ENCODE data around the gene CHKA.

DNA sequence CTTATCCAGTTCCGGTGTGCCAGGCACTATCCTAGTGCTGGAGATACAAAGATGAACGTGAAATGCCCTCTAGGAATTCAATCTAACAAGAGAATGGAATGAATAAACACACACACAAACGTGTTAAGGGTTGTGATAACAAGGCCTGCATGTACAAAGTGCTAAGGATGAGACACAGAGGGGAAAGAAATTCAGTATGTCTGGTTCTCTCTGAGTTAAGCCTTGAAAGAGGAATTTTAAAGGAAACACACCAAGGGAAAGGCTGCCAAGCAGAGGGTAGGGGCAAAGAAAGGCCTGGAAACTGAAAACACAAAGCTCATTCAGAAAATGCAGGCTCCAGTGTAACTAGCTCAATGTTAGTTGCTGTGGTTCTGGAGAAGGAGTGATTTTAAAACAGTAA, 4.2 kb downstream of the CHKA start:
- TF ChIP-seq, protein P1, sequence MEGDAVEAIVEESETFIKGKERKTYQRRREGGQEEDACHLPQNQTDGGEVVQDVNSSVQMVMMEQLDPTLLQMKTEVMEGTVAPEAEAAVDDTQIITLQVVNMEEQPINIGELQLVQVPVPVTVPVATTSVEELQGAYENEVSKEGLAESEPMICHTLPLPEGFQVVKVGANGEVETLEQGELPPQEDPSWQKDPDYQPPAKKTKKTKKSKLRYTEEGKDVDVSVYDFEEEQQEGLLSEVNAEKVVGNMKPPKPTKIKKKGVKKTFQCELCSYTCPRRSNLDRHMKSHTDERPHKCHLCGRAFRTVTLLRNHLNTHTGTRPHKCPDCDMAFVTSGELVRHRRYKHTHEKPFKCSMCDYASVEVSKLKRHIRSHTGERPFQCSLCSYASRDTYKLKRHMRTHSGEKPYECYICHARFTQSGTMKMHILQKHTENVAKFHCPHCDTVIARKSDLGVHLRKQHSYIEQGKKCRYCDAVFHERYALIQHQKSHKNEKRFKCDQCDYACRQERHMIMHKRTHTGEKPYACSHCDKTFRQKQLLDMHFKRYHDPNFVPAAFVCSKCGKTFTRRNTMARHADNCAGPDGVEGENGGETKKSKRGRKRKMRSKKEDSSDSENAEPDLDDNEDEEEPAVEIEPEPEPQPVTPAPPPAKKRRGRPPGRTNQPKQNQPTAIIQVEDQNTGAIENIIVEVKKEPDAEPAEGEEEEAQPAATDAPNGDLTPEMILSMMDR (IDR thresholded peaks at IDR 0.05): no peak
- TF ChIP-seq POLR2A (IDR thresholded peaks at IDR 0.05): no peak
- TF ChIP-seq POLR2AphosphoS5 (IDR thresholded peaks at IDR 0.05): no peak

Measured in stomach (tissue), 4 donors.